Neural cell (in vitro differentiated cells): ENCODE results near the gene NOL9. TPM values are rescaled to one million over a fixed set of nuclear protein-coding genes. Genes with fewer than 3 reads are reported as not detected.

Experiments
- H2AFZ ChIP-seq: fragments of 200-600, 300-800 bp; sonication (generic), shearing (Covaris generic); 2 replicates; pipeline ENCODE4 v1.6.0; 2014; ENCODE audit warnings: low read depth, mild to moderate bottlenecking, antibody characterized with exemption, low read length, moderate library complexity
- H3F3A ChIP-seq: fragments of 200-600 bp; shearing (Covaris generic); 2 replicates; pipeline ENCODE4 v1.6.1; 2016; ENCODE audit warnings: mild to moderate bottlenecking, moderate library complexity, mixed read lengths, antibody characterized with exemption, low read length; ENCODE audit not compliant: insufficient read depth, poor library complexity, severe bottlenecking
- H3K27ac ChIP-seq: fragments of 200-600, 300-800 bp; sonication (generic), shearing (Covaris generic); 2 replicates; pipeline ENCODE4 v1.5.1; 2014; ENCODE audit warnings: mild to moderate bottlenecking, low read length, moderate library complexity
- H3K27me3 ChIP-seq: fragments of 300-800, 200-600 bp; sonication (generic), shearing (Covaris generic); 2 replicates; pipeline ENCODE4 v1.6.0; 2014; ENCODE audit warnings: mild to moderate bottlenecking, low read depth, low read length, moderate library complexity; ENCODE audit not compliant: insufficient read depth
- H3K36me3 ChIP-seq: fragments of 300-800, 200-600 bp; sonication (generic), shearing (Covaris generic); 2 replicates; pipeline ENCODE4 v1.5.1; 2014; ENCODE audit warnings: mild to moderate bottlenecking, antibody characterized with exemption, low read length, moderate library complexity; ENCODE audit not compliant: insufficient read depth
- H3K4me2 ChIP-seq: fragments of 300-800, 200-600 bp; sonication (generic), shearing (Covaris generic); 2 replicates; pipeline ENCODE4 v1.6.0; 2014; ENCODE audit warnings: mild to moderate bottlenecking, low read length
- H3K4me3 ChIP-seq: fragments of 300-800, 200-600 bp; sonication (generic), shearing (Covaris generic); 2 replicates; pipeline ENCODE4 v1.5.1; 2014; ENCODE audit warnings: mild to moderate bottlenecking, low read length, moderate library complexity
- H3K79me2 ChIP-seq: fragments of 200-600 bp; shearing (Covaris generic); replicated peaks from 2 replicates; pipeline ENCODE4 v1.6.0; 2014; ENCODE audit warnings: mild to moderate bottlenecking, low read length, moderate library complexity; ENCODE audit not compliant: insufficient read depth
- H3K9ac ChIP-seq: fragments of 300-800, 200-600 bp; sonication (generic), shearing (Covaris generic); 2 replicates; pipeline ENCODE4 v1.6.1; 2016; ENCODE audit warnings: mild to moderate bottlenecking, low read length, mixed read lengths
- H3K9me2 ChIP-seq: fragments of 200-600 bp; shearing (Covaris generic); 2 replicates; pipeline ENCODE4 v1.6.1; 2016; ENCODE audit warnings: mild to moderate bottlenecking, low read length, mixed read lengths; ENCODE audit not compliant: insufficient read depth
- H3K9me3 ChIP-seq: fragments of 200-600, 300-800 bp; sonication (generic), shearing (Covaris generic); 2 replicates; pipeline ENCODE4 v1.6.1; 2016; ENCODE audit warnings: mild to moderate bottlenecking, mixed run types, low read length, moderate library complexity, mixed read lengths
- H4K20me1 ChIP-seq: fragments of 200-600 bp; shearing (Covaris generic); 2 replicates; pipeline ENCODE4 v1.6.1; 2016; ENCODE audit warnings: mild to moderate bottlenecking, mixed run types; ENCODE audit not compliant: insufficient read depth
- CTCF ChIP-seq: fragments of 450-650 bp; IDR thresholded peaks from 2 replicates; pipeline ENCODE4 v1.5.1; 2014; ENCODE audit warnings: antibody characterized with exemption, mild to moderate bottlenecking, moderate library complexity; ENCODE audit not compliant: poor library complexity, severe bottlenecking
- EP300 ChIP-seq: fragments of 450-650 bp; conservative IDR thresholded peaks from 2 replicates; pipeline ENCODE4 v1.6.1; 2014; ENCODE audit warnings: antibody characterized with exemption, mild to moderate bottlenecking, moderate library complexity; ENCODE audit not compliant: poor library complexity, severe bottlenecking
- EZH2 ChIP-seq: fragments of 200-600, 300-800 bp; shearing (Covaris generic), sonication (generic); IDR thresholded peaks from 2 replicates; pipeline ENCODE4 v1.6.1; 2014; ENCODE audit warnings: antibody characterized with exemption, low read length, borderline replicate concordance, mild to moderate bottlenecking; ENCODE audit not compliant: insufficient read depth, poor library complexity, severe bottlenecking
- MXI1 ChIP-seq: fragments of 450-650 bp; conservative IDR thresholded peaks from 2 replicates; pipeline ENCODE4 v1.6.1; 2014; ENCODE audit warnings: antibody characterized with exemption, mild to moderate bottlenecking; ENCODE audit not compliant: poor library complexity, severe bottlenecking
- POLR2AphosphoS5 ChIP-seq: IDR thresholded peaks from 2 replicates; pipeline ENCODE4 v1.6.1; 2012
- RAD21 ChIP-seq: fragments of 450-650 bp; conservative IDR thresholded peaks from 2 replicates; pipeline ENCODE4 v1.6.1; 2014; ENCODE audit warnings: antibody characterized with exemption, mild to moderate bottlenecking, moderate library complexity
- REST ChIP-seq: IDR thresholded peaks from 2 replicates; pipeline ENCODE4 v1.6.1; 2012; ENCODE audit warnings: borderline replicate concordance
- SMC3 ChIP-seq: fragments of 450-650 bp; conservative IDR thresholded peaks from 2 replicates; pipeline ENCODE4 v1.6.1; 2014; ENCODE audit warnings: antibody characterized with exemption, mild to moderate bottlenecking, moderate library complexity; ENCODE audit not compliant: poor library complexity
- TAF1 ChIP-seq: IDR thresholded peaks from 2 replicates; pipeline ENCODE4 v1.6.1; 2012; ENCODE audit warnings: low read depth
- polyA plus RNA-seq: library from polyadenylated mRNA; depleted of rRNA; stranded (reverse); fragments of >200 nt; gene quantifications from 2 replicates; pipeline ENCODE4 v1.2.3, GENCODE V29; 2014

NOL9 gene
- polyA plus RNA-seq, 1 donor from 2014 or later = 30.7 TPM

GRCh38 chr1:6473974-6474814 lies 80.1 kb downstream of the NOL9 start:
- Histone ChIP-seq H3K9ac (no peak overlapping the region), H3K27me3 (no peaks in the 10 kb centered on the region), H4K20me1 (no peaks in the 10 kb centered on the region), H3K79me2 (no peaks in the 10 kb centered on the region), H3K36me3 (no peaks in the 10 kb centered on the region), H3F3A (no peaks in the 10 kb centered on the region), H3K9me2 (no peaks in the 10 kb centered on the region), H2AFZ (no peak overlapping the region), H3K27ac (no peak overlapping the region), H3K4me2 (no peak overlapping the region), H3K4me3 (no peak overlapping the region), H3K9me3 (no peaks in the 10 kb centered on the region)
- TF ChIP-seq EP300 = no peak
- no peak for TF ChIP-seq MXI1
- TF ChIP-seq REST = no peak
- TF ChIP-seq RAD21 = no peak
- TF ChIP-seq EZH2 = no peak
- no peak for TF ChIP-seq CTCF
- no peak for TF ChIP-seq SMC3
- no peak for TF ChIP-seq TAF1
- TF ChIP-seq POLR2AphosphoS5 = no peak

GRCh38 chr1:6473156-6473555 lies 81.2 kb downstream of the NOL9 start:
- H3K79me2 ChIP-seq = no peaks in the 10 kb centered on the region
- H3K36me3 ChIP-seq = no peaks in the 10 kb centered on the region
- H3K27ac ChIP-seq = no peak overlapping the region
- no peak overlapping the region for H2AFZ ChIP-seq
- no peaks in the 10 kb centered on the region for H3F3A ChIP-seq
- H3K27me3 ChIP-seq = no peaks in the 10 kb centered on the region
- no peaks in the 10 kb centered on the region for H4K20me1 ChIP-seq
- no peak overlapping the region for H3K4me2 ChIP-seq
- no peak for TF ChIP-seq POLR2AphosphoS5
- no peak for TF ChIP-seq REST
- TF ChIP-seq MXI1 = no peak
- TF ChIP-seq EZH2 = no peak
- no peaks in the 10 kb centered on the region for H3K9me3 ChIP-seq
- H3K9ac ChIP-seq = no peak overlapping the region
- H3K9me2 ChIP-seq = no peaks in the 10 kb centered on the region
- no peak overlapping the region for H3K4me3 ChIP-seq
